ENCODE data around the gene ATPAF1.
"Not testable (repeated sequence)": the region's sequence is repeated elsewhere in the genome, so short reads cannot be mapped to it uniquely, and the experiment has no call there.

Gene ATPAF1

DNA sequence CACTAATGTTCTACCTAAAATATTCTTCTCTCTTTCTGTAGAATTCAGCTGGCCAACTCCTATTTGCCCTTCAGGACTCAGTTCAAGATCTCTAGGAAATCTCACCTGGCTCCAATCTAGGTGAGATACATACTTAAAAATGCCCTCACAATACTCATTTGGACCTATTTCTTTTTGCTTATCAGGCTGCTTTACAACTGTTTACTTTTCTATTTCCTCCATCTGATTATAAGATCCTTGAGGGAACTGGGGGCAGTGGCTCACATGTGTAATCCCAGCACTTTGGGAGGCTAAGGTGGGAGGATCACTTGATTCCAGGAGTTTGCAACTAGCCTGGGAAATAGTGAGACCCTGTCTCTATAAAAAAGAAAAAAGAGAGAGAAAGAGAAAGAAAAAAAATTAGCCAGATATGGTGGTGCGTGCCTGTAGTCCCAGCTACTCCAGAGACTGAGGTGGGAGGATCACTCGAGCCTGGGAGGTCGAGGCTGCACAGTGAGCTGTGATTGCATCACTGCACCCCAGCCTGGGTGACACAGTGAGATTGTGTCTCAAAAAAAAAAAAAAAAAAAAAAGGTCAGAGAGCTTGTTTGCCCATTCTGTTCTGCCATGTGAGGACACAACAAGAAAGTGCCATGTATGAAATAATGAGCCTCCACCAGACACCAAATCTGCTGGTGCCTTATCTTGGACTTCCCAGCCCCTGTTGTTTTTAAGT is 35.9 kb upstream of the ATPAF1 start:
- TF ChIP-seq, protein P1, sequence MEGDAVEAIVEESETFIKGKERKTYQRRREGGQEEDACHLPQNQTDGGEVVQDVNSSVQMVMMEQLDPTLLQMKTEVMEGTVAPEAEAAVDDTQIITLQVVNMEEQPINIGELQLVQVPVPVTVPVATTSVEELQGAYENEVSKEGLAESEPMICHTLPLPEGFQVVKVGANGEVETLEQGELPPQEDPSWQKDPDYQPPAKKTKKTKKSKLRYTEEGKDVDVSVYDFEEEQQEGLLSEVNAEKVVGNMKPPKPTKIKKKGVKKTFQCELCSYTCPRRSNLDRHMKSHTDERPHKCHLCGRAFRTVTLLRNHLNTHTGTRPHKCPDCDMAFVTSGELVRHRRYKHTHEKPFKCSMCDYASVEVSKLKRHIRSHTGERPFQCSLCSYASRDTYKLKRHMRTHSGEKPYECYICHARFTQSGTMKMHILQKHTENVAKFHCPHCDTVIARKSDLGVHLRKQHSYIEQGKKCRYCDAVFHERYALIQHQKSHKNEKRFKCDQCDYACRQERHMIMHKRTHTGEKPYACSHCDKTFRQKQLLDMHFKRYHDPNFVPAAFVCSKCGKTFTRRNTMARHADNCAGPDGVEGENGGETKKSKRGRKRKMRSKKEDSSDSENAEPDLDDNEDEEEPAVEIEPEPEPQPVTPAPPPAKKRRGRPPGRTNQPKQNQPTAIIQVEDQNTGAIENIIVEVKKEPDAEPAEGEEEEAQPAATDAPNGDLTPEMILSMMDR (IDR thresholded peaks at IDR 0.05; ENCODE audit: low read depth, low read length): no peak
- H3K4me1 ChIP-seq: no peaks in the 10 kb centered on the region
- no peak for DNase-seq
- no peak overlapping the region for H3K4me3 ChIP-seq (ENCODE audit: low read depth, low read length)
- H3K27me3 ChIP-seq: no peaks in the 10 kb centered on the region
- no peaks in the 10 kb centered on the region for H3K9me3 ChIP-seq
- H3K36me3 ChIP-seq: peaks cover 9% of the 10 kb centered on the region

DNA sequence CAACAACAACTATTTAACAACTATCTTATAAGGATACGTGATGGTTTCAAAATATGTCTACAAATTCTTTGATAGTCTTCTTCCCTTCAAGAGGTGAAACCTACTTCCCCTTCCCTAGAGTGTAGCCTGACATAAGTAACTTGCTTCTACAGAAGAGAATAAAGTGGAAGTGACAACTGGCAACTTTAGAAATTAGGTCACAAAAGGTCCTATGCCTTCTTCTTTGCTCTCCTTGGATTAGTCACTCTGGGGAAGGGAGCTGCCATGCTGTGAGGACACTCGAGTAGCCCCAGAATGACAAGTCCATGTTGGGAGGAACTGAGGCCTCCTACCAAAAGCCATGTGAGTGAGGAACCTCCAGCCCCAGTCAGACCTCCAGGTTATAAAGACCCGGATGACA is 31.5 kb upstream of the ATPAF1 start:
- Histone ChIP-seq H3K36me3 (peaks cover 3% of the 10 kb centered on the region), H3K27me3 (no peaks in the 10 kb centered on the region), H3K4me1 (no peaks in the 10 kb centered on the region), H3K4me3 (ENCODE audit: low read depth, low read length) (no peak overlapping the region), H3K9me3 (no peaks in the 10 kb centered on the region)
- no peak for DNase-seq
- TF ChIP-seq, protein P1 (IDR thresholded peaks at IDR 0.05; ENCODE audit: low read depth, low read length): no peak

DNA sequence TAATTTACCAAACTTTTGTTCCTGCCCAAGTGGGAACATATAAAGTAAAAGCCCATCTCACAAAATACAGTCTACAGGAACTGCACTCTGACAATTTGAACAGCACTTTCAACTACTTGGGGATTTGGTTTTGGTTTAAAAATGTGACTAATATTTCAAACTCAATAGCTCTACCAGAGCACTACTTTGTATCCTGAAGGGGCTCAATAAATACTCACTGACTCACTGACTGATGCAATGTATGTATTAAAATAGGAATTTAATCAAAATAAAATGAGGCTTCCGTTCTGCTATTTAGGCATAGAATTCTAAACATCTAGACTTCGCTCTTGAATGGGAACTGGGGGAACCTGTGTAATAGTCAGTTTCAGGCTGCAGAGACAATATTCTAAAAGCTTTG is 28.9 kb upstream of the ATPAF1 start:
- Histone ChIP-seq H3K4me3 (ENCODE audit: low read depth, low read length) (no peak overlapping the region), H3K4me1 (no peaks in the 10 kb centered on the region), H3K9me3 (no peaks in the 10 kb centered on the region), H3K36me3 (peaks cover 3% of the 10 kb centered on the region; the same call in 1 of the 2 replicates), H3K27me3 (no peaks in the 10 kb centered on the region)
- DNase-seq: no peak
- TF ChIP-seq, protein P1 (IDR thresholded peaks at IDR 0.05; ENCODE audit: low read depth, low read length): no peak

DNA sequence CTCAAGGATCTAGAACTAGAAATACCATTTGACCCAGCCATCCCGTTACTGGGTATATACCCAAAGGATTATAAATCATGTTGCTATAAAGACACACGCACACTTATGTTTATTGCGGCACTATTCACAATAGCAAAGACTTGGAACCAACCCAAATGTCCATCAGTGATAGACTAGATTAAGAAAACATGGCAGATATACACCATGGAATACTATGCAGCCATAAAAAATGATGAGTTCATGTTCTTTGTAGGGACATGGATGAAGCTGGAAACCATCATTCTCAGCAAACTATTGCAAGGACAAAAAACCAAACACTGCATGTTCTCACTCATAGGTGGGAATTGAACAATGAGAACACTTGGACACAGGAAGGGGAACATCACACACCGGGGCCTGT is 26.5 kb upstream of the ATPAF1 start:
- DNase-seq; H3K4me3 ChIP-seq (ENCODE audit: low read depth, low read length); H3K27me3 ChIP-seq; H3K36me3 ChIP-seq; H3K9me3 ChIP-seq; H3K4me1 ChIP-seq: not testable (repeated sequence)

DNA sequence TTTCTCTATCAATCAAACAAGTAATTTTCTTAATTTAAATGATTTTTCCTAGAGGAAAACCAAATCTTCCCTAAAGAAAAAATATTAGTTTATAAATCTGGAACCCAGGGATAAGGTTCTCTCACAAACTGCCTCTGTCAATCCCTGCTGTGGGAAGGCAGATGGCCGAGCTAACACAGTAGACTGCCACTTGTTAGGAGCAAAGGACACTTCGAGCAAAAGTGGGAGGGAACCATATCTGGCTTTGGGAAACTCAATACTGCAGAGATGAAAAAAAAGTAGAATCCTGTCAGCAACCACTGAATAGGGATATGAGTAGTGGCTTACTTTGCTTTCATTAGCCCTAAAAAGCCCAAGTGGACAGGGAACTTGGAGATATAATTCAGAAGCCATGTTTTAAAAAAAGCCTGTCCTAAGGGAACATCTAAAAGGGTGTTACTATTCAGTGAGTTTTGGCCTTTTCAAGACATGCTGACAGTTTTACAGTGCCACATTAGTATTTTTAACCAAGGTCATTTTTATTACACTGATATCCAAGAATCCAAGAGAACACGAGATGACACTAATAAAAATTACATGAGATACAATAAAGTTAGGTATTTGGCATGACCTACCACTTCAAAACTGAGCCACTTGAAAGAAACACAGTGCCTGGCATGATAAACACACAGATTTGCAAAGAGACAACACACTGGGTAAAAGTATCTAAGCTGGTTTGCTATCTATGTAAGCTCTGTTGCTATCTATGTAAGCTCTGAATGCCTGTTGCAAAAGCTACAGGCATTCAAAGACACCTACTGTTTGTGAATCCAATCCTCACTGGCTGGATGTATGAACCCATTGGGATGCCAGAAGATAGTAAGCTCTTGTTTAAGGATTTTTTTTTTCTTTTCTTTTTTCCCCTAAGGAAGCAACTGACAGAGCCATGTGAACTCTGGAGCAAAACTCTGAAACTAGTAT is 24.9 kb upstream of the ATPAF1 start:
- DNase-seq: no peak
- Histone ChIP-seq H3K4me3 (ENCODE audit: low read depth, low read length) (no peak overlapping the region), H3K36me3 (peaks cover 3% of the 10 kb centered on the region), H3K27me3 (no peaks in the 10 kb centered on the region), H3K9me3 (no peaks in the 10 kb centered on the region), H3K4me1 (no peaks in the 10 kb centered on the region)
- TF ChIP-seq, protein P1 (IDR thresholded peaks at IDR 0.05; ENCODE audit: low read depth, low read length): no peak

DNA sequence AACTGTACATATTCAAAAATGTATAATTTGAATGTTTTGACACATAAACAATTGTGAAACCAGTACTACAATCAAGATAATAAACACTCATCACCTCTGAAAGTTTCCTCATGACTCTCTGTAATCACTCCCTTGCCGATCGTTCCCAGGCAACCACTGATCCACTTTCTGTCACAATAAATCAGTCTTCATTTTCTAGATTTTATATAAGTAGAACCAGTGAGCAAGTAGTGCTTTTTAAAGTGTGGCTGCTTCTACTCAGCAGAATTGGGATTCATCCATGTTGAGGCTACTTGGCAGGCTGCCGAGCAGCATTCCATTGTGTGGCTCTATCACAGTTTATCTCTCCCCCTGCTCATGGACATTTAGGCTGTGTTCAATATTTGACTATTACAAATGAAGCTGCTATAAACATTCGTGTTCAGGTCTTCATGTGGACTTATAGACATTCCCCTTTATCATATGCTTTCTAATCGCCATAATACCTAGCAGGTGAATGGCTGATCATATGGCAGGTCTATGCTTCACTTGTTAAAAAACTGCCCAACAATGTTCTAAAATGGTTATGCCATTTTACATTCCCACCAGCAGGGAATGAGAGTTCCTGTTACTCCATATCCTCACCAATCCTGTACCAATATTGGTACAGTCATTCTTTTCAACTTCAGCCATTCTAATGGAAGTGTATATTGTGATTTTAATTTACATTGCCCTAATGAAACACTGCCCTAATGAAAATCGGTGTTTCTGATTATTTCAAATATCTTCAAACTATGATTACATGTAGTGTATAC is 24.0 kb upstream of the ATPAF1 start:
- no peak for DNase-seq
- Histone ChIP-seq H3K9me3 (no peaks in the 10 kb centered on the region), H3K27me3 (no peaks in the 10 kb centered on the region), H3K4me1 (no peaks in the 10 kb centered on the region), H3K36me3 (peaks cover 3% of the 10 kb centered on the region), H3K4me3 (ENCODE audit: low read depth, low read length) (no peak overlapping the region)
- TF ChIP-seq, protein P1 (IDR thresholded peaks at IDR 0.05; ENCODE audit: low read depth, low read length): no peak; the same call in 1 of the 2 replicates
